Stomach (tissue), 4 donors: ENCODE results near the gene RBMS1.

Source experiments
- EP300 ChIP-seq: sonication (generic); formaldehyde crosslinking; IDR thresholded peaks from one replicate; pipeline ENCODE4 v1.6.1; 2017; ENCODE audit warnings: antibody characterized with exemption
- TF ChIP-seq, protein P1 (sequence below), 7 experiments: fragments of 450-650 bp in 4 of 7; fragments of 200-600 bp in 3 of 7; sonication (generic) in 3 of 7; IDR thresholded peaks; one replicate each; pipeline ENCODE4 v1.5.1; 2016 to 2019; ENCODE audit warnings: antibody characterized with exemption in 7 of 7, control low read depth in 2 of 7, mild to moderate bottlenecking in 1 of 7

DNA sequence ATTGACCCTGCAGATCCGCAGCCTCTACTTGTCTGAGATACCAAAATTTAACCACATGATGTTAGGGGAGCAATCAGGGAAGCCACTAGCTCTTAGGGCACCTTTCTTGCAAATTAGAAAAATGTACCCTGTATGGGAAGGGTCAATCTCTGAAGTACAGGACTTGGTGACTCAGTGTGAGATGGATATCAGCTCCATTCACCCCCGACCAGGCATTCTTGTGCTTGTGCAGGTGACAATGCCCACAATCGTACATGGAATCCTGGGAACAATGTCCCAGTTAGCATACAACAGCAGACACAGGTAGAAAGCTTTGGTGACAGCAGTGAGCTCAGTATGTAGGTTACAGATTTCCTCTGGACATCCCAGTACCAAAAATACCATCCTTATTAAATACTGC is 155.9 kb downstream of the RBMS1 start:
- TF ChIP-seq, protein P1, sequence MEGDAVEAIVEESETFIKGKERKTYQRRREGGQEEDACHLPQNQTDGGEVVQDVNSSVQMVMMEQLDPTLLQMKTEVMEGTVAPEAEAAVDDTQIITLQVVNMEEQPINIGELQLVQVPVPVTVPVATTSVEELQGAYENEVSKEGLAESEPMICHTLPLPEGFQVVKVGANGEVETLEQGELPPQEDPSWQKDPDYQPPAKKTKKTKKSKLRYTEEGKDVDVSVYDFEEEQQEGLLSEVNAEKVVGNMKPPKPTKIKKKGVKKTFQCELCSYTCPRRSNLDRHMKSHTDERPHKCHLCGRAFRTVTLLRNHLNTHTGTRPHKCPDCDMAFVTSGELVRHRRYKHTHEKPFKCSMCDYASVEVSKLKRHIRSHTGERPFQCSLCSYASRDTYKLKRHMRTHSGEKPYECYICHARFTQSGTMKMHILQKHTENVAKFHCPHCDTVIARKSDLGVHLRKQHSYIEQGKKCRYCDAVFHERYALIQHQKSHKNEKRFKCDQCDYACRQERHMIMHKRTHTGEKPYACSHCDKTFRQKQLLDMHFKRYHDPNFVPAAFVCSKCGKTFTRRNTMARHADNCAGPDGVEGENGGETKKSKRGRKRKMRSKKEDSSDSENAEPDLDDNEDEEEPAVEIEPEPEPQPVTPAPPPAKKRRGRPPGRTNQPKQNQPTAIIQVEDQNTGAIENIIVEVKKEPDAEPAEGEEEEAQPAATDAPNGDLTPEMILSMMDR (IDR thresholded peaks at IDR 0.05), result no peak
- no peak for TF ChIP-seq EP300
